Hypothalamus (tissue), 51 donors: ENCODE measurements around the gene ADAMTS7.
"Not testable (repeated sequence)": the region's sequence is repeated elsewhere in the genome, so short reads cannot be mapped to it uniquely, and the experiment has no call there.

Experiments used
- DNase-seq, 51 donors: peaks; one replicate each; lab custom pipeline; 2025; lab: John Stamatoyannopoulos, UW

Gene ADAMTS7

GRCh38 chr15:78781381-78781780 is 29.9 kb downstream of the ADAMTS7 start:
- peak in 1 of 51 donors; percentile 20 for DNase-seq

- DNase-seq: not testable (repeated sequence)
These were observed 31.3 kb downstream of the ADAMTS7 start for GRCh38 chr15:78779975-78780374.

GRCh38 chr15:78779176-78779785 is 32.0 kb downstream of the ADAMTS7 start:
- DNase-seq: not testable (repeated sequence)

GRCh38 chr15:78778422-78778821 is 32.8 kb downstream of the ADAMTS7 start:
- no peak for DNase-seq

GRCh38 chr15:78777953-78778345 is 33.3 kb downstream of the ADAMTS7 start:
- peak in 22 of 51 donors; percentile 7 to 65 (median 36) for DNase-seq

- not testable (repeated sequence) for DNase-seq
These were observed 33.8 kb downstream of the ADAMTS7 start for GRCh38 chr15:78777290-78777952.

- DNase-seq: not testable (repeated sequence)
These were observed 35.0 kb downstream of the ADAMTS7 start for GRCh38 chr15:78776046-78776925.

- DNase-seq: no peak
These were observed 35.8 kb downstream of the ADAMTS7 start for GRCh38 chr15:78775472-78775871.

- not testable (repeated sequence) for DNase-seq
These were observed 36.7 kb downstream of the ADAMTS7 start for GRCh38 chr15:78774451-78774990.

- DNase-seq: not testable (repeated sequence)
These were observed 37.4 kb downstream of the ADAMTS7 start for GRCh38 chr15:78773765-78774450.

- no peak for DNase-seq
These were observed 38.5 kb downstream of the ADAMTS7 start for GRCh38 chr15:78772738-78773137.

- not testable (repeated sequence) for DNase-seq
These were observed 39.7 kb downstream of the ADAMTS7 start for GRCh38 chr15:78771436-78772000.

- not testable (repeated sequence) for DNase-seq
These were observed 40.2 kb downstream of the ADAMTS7 start for GRCh38 chr15:78771020-78771419.

- DNase-seq: peak in 1 of 51 donors; percentile 9
These were observed 41.6 kb downstream of the ADAMTS7 start for GRCh38 chr15:78769473-78770225.

- no peak for DNase-seq
These were observed 42.5 kb downstream of the ADAMTS7 start for GRCh38 chr15:78768531-78769408.

- DNase-seq: no peak
These were observed 43.2 kb downstream of the ADAMTS7 start for GRCh38 chr15:78768096-78768495.

- no peak for DNase-seq
These were observed 43.8 kb downstream of the ADAMTS7 start for GRCh38 chr15:78767331-78767951.

GRCh38 chr15:78766641-78767071 is 44.6 kb downstream of the ADAMTS7 start:
- not testable (repeated sequence) for DNase-seq
